ENCODE measurements around the gene PCDHA1. TPM values are rescaled to one million over a fixed set of nuclear protein-coding genes. Genes with fewer than 3 reads are reported as not detected.
"Not testable (repeated sequence)": the region's sequence is repeated elsewhere in the genome, so short reads cannot be mapped to it uniquely, and the experiment has no call there.

The PCDHA1 gene
- total RNA-seq, 1 donor from 2014 or later: not detected

GRCh38 chr5:140796718-140797095 is 10.8 kb downstream of the PCDHA1 start:
- no peak for DNase-seq
- H3K36me3 Mint-ChIP-seq (ENCODE audit: low read depth): no peaks in the 10 kb centered on the region
- intact Hi-C loops (cut with micrococcal nuclease): no loop called here
- no peaks in the 10 kb centered on the region for H3K4me1 Mint-ChIP-seq
- no peak overlapping the region for H3K27ac Mint-ChIP-seq
- no peak overlapping the region for H3K4me3 Mint-ChIP-seq
- H3K9me3 Mint-ChIP-seq: peaks cover 11% of the 10 kb centered on the region
- H3K27me3 Mint-ChIP-seq: no peaks in the 10 kb centered on the region

- intact Hi-C loops (cut with micrococcal nuclease): no loop called here
These were observed 15.0 kb downstream of the PCDHA1 start, which contains the start of gene PCDHA3 for GRCh38 chr5:140800816-140801493. Gene PCDHA3 (plus strand): TSS chr5:140801057.

GRCh38 chr5:140801494-140801841 is 15.5 kb downstream of the PCDHA1 start:
- DNase-seq: no peak
- Mint-ChIP-seq H3K27me3 (no peaks in the 10 kb centered on the region), H3K4me1 (no peaks in the 10 kb centered on the region), H3K9me3 (peaks cover 18% of the 10 kb centered on the region), H3K36me3 (ENCODE audit: low read depth) (no peaks in the 10 kb centered on the region), H3K4me3 (no peak overlapping the region), H3K27ac (no peak overlapping the region)
- intact Hi-C loops (cut with micrococcal nuclease): no loop called here

More at GRCh38 chr5:140800816-140801493, 15.0 kb downstream of the PCDHA1 start, which contains the start of gene PCDHA3:
- Mint-ChIP-seq H3K27me3 (no peaks in the 10 kb centered on the region), H3K4me3 (no peak within 1 kb of the TSS), H3K4me1 (no peaks in the 10 kb centered on the region), H3K36me3 (ENCODE audit: low read depth) (no peaks in the 10 kb centered on the region), H3K27ac (no peak within 1 kb of the TSS), H3K9me3 (peaks cover 17% of the 10 kb centered on the region)
- DNase-seq: no peak

- H3K9me3 Mint-ChIP-seq: peaks cover 18% of the 10 kb centered on the region
- H3K4me3 Mint-ChIP-seq; H3K4me1 Mint-ChIP-seq; H3K27me3 Mint-ChIP-seq; H3K27ac Mint-ChIP-seq; intact Hi-C loops (cut with micrococcal nuclease); DNase-seq; H3K36me3 Mint-ChIP-seq (ENCODE audit: low read depth): not testable (repeated sequence)
These were observed 16.4 kb downstream of the PCDHA1 start for GRCh38 chr5:140802381-140802780.

GRCh38 chr5:140802781-140803271 is 16.9 kb downstream of the PCDHA1 start:
- H3K27ac Mint-ChIP-seq: no peak overlapping the region
- intact Hi-C loops (cut with micrococcal nuclease): no loop called here
- no peaks in the 10 kb centered on the region for H3K4me1 Mint-ChIP-seq
- H3K9me3 Mint-ChIP-seq: peaks cover 18% of the 10 kb centered on the region
- H3K27me3 Mint-ChIP-seq: no peaks in the 10 kb centered on the region
- H3K36me3 Mint-ChIP-seq (ENCODE audit: low read depth): no peaks in the 10 kb centered on the region
- H3K4me3 Mint-ChIP-seq: no peak overlapping the region
- no peak for DNase-seq

GRCh38 chr5:140806834-140807775 is 21.2 kb downstream of the PCDHA1 start, which contains the start of gene PCDHA4:
Gene PCDHA4 (plus strand): TSS chr5:140807068.
- Mint-ChIP-seq H3K9me3 (peaks cover 10% of the 10 kb centered on the region), H3K36me3 (ENCODE audit: low read depth) (no peaks in the 10 kb centered on the region), H3K4me1 (no peaks in the 10 kb centered on the region), H3K27me3 (no peaks in the 10 kb centered on the region), H3K4me3 (no peak within 1 kb of the TSS), H3K27ac (no peak within 1 kb of the TSS)
- intact Hi-C loops (cut with micrococcal nuclease): no loop called here
- DNase-seq: peak; percentile 63

GRCh38 chr5:140808241-140808888 is 22.4 kb downstream of the PCDHA1 start:
- H3K4me3 Mint-ChIP-seq; H3K4me1 Mint-ChIP-seq; DNase-seq; H3K36me3 Mint-ChIP-seq (ENCODE audit: low read depth); H3K27ac Mint-ChIP-seq; H3K27me3 Mint-ChIP-seq; intact Hi-C loops (cut with micrococcal nuclease): not testable (repeated sequence)
- peaks cover 13% of the 10 kb centered on the region for H3K9me3 Mint-ChIP-seq

- no peaks in the 10 kb centered on the region for H3K4me1 Mint-ChIP-seq
- H3K9me3 Mint-ChIP-seq: peaks cover 8% of the 10 kb centered on the region
- no peak overlapping the region for H3K27ac Mint-ChIP-seq
- H3K4me3 Mint-ChIP-seq: no peak overlapping the region
- H3K27me3 Mint-ChIP-seq: no peaks in the 10 kb centered on the region
- DNase-seq: no peak
- no peaks in the 10 kb centered on the region for H3K36me3 Mint-ChIP-seq (ENCODE audit: low read depth)
- intact Hi-C loops (cut with micrococcal nuclease): no loop called here
These were observed 22.9 kb downstream of the PCDHA1 start for GRCh38 chr5:140808889-140809291.

GRCh38 chr5:140821375-140822280 is 35.7 kb downstream of the PCDHA1 start, which contains the start of gene PCDHA5:
Gene PCDHA5 (plus strand): TSS chr5:140821613.
- Mint-ChIP-seq H3K36me3 (ENCODE audit: low read depth) (no peaks in the 10 kb centered on the region), H3K9me3 (peaks cover 4% of the 10 kb centered on the region), H3K4me3 (no peak within 1 kb of the TSS), H3K27me3 (no peaks in the 10 kb centered on the region), H3K4me1 (no peaks in the 10 kb centered on the region), H3K27ac (no peak within 1 kb of the TSS)
- DNase-seq: no peak
- intact Hi-C loops (cut with micrococcal nuclease): no loop called here

GRCh38 chr5:140822281-140822629 is 36.3 kb downstream of the PCDHA1 start:
- no peaks in the 10 kb centered on the region for H3K4me1 Mint-ChIP-seq
- peaks cover 8% of the 10 kb centered on the region for H3K9me3 Mint-ChIP-seq
- intact Hi-C loops (cut with micrococcal nuclease): no loop called here
- H3K27me3 Mint-ChIP-seq: no peaks in the 10 kb centered on the region
- H3K27ac Mint-ChIP-seq: no peak overlapping the region
- no peak overlapping the region for H3K4me3 Mint-ChIP-seq
- no peaks in the 10 kb centered on the region for H3K36me3 Mint-ChIP-seq (ENCODE audit: low read depth)
- DNase-seq: no peak

GRCh38 chr5:140822969-140823368 is 37.0 kb downstream of the PCDHA1 start:
- H3K4me3 Mint-ChIP-seq; H3K27me3 Mint-ChIP-seq; H3K36me3 Mint-ChIP-seq (ENCODE audit: low read depth); H3K9me3 Mint-ChIP-seq; intact Hi-C loops (cut with micrococcal nuclease); H3K27ac Mint-ChIP-seq; H3K4me1 Mint-ChIP-seq: not testable (repeated sequence)
- DNase-seq: peak; percentile 49

GRCh38 chr5:140823475-140823874 is 37.5 kb downstream of the PCDHA1 start:
- Mint-ChIP-seq H3K36me3 (ENCODE audit: low read depth) (peaks cover 1% of the 10 kb centered on the region), H3K4me3 (no peak overlapping the region), H3K4me1 (no peaks in the 10 kb centered on the region), H3K9me3 (peaks cover 9% of the 10 kb centered on the region), H3K27me3 (no peaks in the 10 kb centered on the region), H3K27ac (no peak overlapping the region)
- no peak for DNase-seq
- intact Hi-C loops (cut with micrococcal nuclease): no loop called here

- no peaks in the 10 kb centered on the region for H3K27me3 Mint-ChIP-seq
- H3K4me1 Mint-ChIP-seq: no peaks in the 10 kb centered on the region
- peaks cover 17% of the 10 kb centered on the region for H3K9me3 Mint-ChIP-seq
- no peak within 1 kb of the TSS for H3K4me3 Mint-ChIP-seq
- intact Hi-C loops (cut with micrococcal nuclease): no loop called here
- H3K27ac Mint-ChIP-seq: no peak within 1 kb of the TSS
- H3K36me3 Mint-ChIP-seq (ENCODE audit: low read depth): peaks cover 3% of the 10 kb centered on the region
- DNase-seq: no peak
These were observed 41.9 kb downstream of the PCDHA1 start, which contains the start of gene PCDHA6 for GRCh38 chr5:140827704-140828361. Gene PCDHA6 (plus strand): TSS chr5:140827960. CDS start chr5:140828092, 132 bp downstream.

All from activated CD4-positive, alpha-beta T cell treated with anti-CD3 and anti-CD28 coated beads, Interleukin-2, amount 10 ng/mL, durations not matched to agents 24 days and 14 days (primary cell).